HG03039 (cell line): ENCODE data around the gene ARMC9.
"Not testable (repeated sequence)": the region's sequence is repeated elsewhere in the genome, so short reads cannot be mapped to it uniquely, and the experiment has no call there.

Source experiments
- ATAC-seq: cut with Tn5 transposase; IDR thresholded peaks from one replicate; pipeline ENCODE4 v1.9.1; 2021; ENCODE audit warnings: mild to moderate bottlenecking, moderate library complexity; ENCODE audit not compliant: unreplicated experiment

ARMC9 gene, protein sequence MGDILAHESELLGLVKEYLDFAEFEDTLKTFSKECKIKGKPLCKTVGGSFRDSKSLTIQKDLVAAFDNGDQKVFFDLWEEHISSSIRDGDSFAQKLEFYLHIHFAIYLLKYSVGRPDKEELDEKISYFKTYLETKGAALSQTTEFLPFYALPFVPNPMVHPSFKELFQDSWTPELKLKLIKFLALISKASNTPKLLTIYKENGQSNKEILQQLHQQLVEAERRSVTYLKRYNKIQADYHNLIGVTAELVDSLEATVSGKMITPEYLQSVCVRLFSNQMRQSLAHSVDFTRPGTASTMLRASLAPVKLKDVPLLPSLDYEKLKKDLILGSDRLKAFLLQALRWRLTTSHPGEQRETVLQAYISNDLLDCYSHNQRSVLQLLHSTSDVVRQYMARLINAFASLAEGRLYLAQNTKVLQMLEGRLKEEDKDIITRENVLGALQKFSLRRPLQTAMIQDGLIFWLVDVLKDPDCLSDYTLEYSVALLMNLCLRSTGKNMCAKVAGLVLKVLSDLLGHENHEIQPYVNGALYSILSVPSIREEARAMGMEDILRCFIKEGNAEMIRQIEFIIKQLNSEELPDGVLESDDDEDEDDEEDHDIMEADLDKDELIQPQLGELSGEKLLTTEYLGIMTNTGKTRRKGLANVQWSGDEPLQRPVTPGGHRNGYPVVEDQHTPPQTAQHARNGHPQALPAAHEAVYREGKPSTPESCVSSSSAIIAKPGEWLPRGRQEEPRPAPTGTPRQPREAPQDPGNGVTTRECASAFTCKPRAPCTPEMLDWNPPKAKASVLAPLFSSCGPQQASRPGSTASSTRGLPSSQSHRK

DNA sequence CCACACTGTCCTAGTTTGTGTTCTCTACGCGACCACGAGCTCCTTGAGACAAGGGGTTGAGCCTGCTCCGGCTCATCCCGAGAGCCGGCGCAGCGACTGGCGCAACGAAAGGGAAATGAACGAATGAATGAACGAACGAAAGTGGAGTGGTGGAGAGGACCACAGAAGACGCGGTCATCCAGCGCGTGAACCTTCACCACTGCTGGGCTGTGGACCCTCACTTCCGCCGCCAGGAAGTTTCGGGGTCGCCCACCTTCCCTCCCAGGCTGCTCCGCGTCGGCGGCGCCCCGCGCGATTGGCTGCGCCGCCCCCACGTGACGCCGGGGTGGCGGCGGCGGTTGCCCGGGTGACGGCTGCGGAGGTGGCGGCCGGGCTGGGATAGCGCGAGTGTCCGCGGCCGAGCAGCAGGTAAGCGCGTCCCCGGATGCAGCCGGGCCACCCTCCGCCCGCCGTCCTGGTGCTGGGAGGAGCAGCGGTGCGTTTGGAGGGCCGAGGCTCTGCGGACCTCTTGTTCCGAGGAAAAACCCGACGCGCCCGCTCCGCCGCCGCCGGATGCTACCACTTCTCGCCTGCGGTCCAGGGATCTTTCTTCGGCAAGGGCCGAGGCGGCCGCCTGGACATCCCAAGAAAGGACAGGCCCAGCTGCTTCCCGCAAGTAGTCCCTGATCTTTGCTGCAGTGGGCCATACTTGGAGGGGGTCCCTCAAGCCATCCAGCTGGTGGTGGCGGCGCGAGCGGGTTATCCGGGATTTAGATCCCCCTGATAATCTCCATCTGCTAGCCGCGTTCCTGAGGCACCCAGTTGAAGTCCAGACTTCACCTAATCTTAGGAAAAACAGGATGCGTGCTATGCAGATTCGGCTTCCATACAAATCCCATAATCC is at the start of gene ARMC9:
TSS of gene ARMC9 (plus strand) at position 341 of the 883 bp plus-strand sequence. CDS start 7,608 bp downstream, outside the sequence.
- peak; percentile 92 for ATAC-seq

DNA sequence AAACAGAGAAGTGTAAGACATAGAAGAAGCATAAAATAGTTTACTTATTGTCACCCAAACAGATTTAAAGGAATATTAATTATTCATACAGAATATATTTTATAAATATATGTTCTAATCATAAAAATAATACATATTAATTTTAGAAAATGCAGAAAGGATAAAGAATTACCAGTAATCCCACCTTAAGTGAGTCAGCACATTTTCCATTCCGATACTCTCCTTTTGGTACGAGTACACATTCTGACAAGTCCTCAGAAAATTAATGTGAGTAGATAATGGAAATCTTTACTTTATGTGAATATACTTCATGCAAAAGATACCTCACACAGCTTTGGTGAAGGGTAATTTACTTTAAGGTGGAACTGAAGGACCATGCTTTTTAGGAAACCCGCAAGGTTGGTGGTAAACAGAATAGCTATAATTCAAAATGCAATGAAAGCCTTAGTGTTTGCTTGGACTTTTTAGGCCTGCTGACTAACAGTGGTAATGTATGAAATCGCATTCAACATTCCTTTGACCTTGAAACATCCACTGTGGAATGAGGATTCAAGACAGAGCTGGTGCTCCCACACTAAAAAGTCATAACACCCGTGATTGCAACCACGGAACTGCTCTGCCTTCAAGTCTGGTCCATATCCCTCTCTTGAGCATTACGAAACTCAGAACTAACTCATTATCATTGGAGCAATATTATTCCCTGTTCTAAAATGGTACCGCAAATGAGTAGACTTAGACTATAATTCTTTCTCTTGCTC is 45.5 kb upstream of the ARMC9 start:
- no peak for ATAC-seq

DNA sequence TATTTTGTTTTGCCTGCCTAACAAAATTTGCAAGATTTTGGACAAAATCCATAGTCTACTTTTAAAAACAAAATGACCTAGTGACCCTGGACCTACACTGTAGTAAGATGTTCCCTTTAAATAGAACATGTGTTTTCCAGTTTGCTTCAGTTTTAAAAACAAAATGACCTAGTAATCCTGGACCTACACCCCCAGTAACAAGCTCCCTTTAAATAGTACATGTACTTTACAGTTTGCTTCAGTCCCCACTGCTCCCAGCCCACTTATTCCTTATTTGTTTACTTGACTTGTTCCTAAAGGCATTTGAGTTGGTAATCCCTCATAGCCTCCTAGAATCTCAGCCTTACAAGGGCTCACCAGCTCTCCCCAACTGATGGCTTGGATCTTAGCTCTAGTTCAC is 39.1 kb upstream of the ARMC9 start:
- ATAC-seq = no peak

DNA sequence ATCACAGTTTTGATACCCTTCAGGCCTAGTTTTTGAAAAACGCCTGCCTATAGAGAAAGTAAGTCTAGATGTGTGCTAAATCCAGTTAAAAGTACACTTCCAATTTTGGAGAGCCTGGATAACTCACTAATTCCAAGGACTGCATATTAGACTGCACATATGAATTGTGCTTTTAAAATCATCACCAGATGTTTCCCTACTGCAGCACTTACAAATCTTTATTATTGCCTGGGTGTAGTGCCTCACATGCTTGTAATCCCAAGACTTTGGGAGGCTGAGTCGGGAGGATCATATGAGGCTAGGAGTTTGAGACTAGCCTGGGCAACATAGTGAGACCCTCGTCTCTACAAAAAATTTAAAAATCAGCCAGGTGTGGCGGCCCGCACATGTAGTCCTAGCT is 37.7 kb upstream of the ARMC9 start:
- no peak for ATAC-seq

DNA sequence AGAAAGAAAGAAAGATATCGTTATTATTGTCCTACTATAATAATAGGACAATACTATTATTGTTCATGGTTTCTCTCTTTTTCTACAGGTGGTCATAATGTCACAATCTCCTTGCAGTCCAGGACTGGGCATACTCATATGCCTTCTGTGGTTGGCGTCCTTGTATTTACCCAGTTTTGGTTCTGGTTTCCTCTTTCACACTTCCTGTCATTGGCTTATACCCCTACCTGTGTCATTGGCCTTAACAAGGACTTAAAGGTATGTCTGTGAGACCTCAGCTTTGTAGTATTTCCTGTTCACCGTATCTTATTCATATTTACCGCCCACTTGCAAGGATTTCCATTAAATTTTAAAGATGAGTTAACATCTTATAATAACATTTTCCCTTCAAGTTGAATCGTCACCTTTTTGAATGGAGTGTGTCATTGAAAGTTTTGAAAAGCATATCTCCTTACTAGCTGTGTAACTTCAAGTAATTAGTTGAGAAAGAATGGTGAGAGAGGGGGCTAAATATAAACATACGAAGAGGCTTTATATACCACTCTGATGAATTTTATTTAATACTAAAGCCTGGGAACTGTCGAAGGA is 37.1 kb upstream of the ARMC9 start:
- ATAC-seq = no peak

DNA sequence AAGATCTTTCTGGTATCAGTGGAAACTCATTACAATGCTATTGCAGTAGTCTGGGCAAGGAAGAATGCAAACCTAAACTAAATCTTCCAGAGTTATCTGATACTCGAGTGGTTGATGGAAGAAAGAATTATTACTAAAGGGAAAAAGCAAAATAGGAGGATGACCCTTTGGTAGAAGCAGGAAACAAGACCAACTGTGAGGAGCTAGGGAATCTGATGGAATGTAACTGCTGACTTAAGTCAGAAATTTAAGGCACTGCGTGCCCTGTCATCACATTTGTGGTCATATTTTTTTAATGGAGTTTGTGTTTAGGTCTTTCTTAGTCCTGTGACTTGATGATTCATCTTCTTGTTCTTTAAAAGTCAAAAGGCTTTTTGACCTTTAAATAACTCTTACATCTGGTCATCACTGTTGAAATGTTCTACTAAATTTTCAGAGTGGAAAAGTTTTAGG is 36.5 kb upstream of the ARMC9 start:
- no peak for ATAC-seq

DNA sequence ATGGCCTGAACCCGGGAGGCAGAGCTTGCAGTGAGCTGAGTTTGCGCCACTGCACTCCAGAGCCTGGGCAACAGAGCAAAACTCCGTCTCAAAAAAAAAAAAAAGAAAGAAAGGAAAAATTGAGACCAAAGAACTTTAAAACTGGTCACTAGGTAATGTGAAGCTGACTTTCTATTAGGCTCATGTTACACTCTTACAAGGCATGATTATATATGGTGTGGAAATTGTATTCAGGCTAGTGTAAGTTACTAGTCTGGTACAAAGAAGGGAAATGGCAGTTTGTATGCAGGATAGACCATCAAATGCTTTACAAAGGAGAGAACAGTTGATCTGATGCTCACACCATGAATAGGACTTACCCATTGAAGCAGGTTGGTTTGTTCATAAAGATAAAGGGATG is 35.4 kb upstream of the ARMC9 start:
- ATAC-seq = no peak

DNA sequence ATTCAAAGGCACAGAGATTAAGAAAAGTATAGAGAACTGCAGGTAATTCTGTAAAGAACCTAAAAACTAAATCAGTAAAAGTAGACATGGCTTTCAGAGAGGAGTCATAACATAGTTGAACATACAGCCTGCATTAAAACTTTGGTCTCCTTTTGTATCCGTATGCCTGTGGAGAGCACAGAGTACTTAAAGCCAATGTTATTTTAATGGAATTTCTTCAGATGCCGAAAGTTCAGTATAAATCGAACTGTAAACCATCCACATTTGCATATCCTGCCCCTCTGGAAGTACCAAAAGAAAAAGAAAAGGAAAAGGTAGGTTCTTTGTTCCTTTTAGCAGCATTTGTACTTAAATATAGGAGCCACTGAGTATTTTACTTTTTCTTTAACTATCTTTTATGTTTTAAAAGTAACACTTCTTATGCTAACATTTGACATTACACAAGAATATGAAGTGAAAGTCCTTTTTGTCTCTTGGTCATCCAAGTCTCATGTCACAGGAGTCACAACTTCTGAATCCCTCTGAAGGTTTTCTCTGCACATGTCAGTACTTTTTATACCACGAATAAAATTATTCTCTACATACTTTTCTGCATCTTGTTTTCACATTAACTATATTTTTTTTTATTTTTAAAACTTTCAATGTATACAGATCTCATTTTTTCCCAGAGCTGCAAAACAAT is 34.9 kb upstream of the ARMC9 start:
- ATAC-seq = no peak

DNA sequence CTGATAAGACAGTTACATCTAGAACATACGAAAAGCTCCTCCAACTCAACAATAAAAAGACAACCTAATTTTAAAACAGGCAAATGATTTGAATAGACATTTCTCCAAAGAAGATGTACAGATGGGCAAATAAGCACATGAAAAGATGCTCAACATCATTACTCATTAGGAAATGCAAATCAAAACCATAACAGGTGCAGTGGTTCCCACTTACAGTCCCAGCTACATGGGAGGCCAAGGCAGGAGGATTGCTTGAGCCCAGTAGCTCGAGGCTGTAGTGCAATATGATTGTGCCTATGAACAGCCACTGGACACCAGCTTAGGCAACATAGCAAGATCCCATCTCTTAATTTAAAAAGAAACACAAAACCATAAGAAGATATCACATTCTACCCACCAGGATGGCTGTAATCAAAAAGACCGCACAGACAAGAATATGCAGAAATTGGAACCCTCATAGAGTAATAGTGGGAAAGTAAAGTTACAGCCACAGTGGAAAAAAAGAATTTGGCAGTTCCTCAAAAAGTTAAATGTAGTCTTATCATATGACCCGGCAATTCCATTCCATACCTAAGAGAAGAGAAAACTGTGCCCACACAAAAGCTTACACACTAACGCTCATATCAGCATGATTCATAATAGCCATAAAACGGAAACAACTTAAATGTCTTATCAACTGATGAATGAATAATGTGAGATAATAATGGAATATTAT is 30.5 kb upstream of the ARMC9 start:
- no peak for ATAC-seq

DNA sequence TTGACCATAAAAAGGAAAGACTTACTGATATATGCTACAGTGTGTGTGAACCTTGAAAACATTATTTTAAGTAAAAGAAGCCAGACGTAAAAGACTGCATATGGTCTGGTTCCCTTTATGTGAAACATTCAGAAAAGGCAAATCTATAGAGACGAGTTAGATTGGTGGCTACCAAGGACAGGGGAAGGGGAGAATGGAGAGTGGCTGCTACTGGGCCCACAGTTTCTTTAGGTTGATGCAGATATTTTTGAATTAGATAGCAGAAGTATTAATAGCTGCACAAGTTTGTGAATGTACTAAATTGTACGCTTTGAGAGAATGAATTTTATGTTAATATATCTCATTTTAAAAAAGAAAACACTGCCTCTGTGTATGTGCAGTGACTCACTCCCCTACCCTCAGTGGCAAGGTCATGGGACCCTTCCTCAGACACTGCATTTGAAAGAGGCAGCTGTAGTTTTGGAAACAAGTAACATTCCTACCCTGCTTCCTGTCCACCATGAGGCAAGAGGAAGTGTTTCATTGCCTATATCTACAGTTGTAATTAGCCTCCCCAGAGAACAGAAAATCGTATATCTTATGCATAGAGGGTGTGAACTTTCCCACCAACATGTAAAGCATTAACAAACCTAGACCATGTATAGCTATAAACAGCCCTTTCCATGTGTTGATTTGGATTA is 29.8 kb upstream of the ARMC9 start:
- ATAC-seq = no peak

DNA sequence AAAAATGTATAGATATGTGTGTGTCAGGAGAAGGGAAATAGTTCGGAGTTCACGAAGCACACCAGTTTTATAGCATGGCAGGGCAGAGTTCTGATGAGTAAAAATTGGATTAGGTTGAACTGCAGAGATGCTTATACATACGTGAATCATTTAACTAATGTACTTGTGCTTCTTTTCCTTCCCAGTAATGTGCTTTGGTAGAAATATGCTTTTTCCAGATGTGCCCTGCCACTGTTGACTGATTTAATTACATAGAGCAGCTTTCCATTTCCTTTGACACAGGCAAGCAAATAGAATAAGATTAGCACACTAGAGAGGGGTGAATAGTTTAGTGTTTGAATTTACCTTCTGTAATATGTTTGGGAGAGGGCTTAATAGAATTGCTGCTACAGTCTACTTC is 28.9 kb upstream of the ARMC9 start:
- no peak for ATAC-seq

DNA sequence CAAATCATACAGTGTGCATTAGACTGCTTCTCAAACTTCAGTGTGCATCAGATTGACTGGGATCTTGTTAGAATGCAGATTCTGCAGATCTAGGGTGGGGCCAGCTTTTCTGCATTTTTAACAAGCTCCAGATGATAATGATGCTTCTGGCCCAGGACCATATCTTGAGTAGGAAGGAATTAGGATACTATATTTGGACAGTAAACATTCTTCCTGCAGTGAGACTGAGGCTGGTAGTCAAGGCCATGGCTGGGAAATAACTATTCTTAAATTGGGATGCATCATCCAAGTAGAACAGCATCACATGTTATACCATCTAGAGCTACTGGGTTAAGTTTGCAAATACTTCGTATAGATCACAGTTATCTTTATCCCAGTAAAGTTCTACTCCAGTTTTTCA is 28.4 kb upstream of the ARMC9 start:
- ATAC-seq = no peak

DNA sequence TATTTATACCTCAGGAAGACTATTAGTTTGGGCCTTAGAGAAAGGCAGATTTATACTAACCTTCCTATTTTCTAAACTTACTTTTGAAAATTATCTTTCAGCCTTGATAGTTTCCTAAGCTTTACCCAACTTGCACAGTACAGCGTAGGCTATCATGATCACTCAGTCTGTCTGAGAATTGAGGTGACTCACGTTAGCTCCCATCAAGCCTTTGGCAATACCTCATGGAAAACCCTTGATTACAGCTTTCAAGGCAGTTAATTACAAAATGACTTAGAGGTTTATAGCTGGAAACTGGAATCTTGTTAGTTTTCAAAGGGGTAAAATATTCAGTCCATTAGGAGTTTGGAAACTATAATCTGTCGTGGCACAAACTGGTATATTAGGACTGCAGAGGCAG is 26.4 kb upstream of the ARMC9 start:
- no peak for ATAC-seq

DNA sequence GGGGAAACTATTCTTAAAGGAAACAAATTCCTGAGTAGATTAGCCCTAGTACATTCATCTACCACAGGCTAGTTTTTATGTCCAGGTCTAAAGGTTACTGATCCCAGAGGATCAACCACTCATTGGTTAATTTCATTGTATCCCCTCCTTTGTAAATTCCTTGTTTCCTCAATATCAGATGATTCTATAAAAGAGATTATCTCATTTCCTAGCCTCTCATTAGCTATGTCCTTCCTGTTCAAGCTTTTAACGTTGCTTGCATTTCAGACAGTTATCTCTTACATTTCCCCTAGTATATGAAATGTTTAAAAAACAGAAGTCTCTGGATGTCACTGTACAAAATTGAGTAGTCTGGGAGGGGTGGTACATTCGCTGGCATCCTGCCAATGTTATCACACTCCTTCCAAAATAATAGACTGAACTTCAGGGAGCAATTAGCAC is 24.2 kb upstream of the ARMC9 start:
- ATAC-seq = no peak

DNA sequence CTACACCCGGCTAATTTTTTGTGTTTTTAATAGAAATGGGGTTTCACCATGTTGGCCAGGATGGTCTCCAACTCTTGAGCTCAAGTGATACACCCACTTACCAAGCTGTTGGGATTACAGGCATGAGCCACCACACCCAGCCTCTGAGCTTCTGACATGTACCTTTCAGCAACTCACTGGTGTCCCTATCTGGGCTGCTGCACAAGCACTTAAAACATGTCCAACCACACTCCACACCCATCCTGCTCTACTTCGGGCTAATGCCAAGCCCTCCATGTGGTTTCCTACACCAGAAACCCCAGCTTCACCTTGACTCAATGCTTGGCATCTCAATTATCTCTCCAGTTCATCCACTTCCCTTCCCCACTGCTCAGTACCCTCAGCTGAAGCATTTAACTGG is 22.4 kb upstream of the ARMC9 start:
- no peak for ATAC-seq

DNA sequence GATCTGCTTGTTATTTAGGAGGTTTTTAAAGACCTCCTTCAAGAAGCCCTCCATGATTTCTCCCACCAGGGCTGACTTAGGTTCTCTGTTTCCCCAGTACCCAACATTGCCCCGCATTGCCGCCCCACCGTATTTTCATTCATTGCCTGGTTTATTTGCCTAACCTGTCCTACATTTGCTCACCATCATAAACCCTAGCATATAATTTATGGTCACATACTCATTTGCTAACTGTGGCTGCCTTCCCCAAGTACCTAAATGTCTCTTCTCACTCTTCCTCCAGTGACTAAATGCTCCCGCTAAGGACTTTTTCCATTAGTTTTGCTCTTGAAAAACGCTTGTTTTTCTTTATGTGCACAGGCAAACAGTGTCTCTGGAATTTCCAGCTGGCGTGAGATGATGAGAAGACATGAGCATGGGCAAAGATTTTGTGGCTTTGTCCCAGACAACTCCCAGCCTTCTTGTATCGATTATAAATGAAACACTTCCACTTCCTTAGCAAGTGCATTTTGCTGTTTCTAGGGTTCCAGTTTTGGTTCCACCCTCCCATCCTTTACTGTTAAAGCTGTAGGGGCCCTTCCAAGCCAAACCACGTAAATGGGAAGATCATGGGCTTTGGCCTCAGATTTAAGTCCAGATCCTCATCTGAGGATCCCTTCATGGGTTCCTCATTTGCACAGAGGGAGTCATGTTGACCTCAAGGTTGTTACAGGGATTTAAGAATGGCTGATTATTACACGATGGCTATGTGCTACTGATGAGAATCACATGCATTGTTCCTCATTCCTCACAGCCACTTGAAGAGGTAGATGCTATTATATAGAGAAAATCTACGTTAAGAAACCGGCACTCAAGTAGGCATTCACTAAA is 21.0 kb upstream of the ARMC9 start:
- no peak for ATAC-seq

DNA sequence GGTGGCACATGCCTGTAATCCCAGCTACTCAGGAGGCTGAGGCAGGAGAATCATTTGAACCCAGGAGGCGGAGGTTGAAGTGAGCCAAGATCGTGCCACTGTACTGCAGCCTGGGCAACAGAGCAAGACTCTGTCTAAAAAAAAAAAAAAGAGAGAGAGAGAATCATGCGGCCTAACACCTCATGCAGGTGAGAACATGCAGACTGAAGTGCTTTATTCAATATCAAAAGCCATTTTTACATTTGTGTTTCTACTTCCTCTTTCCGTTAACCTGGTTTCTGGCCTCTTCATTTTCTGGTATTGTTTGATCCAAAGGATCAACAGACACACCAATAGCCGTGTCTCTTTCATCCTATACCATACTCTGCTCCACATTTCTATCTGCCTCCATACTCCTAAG is 19.6 kb upstream of the ARMC9 start:
- not testable (repeated sequence) for ATAC-seq
